GM18873 (cell line): ENCODE data around the gene MORF4L1.
A peak's percentile ranks its signal among the peaks of the same experiment; 100 is the strongest.
"Not testable (repeated sequence)": the region's sequence is repeated elsewhere in the genome, so short reads cannot be mapped to it uniquely, and the experiment has no call there.

Experiments
- ATAC-seq: cut with Tn5 transposase; IDR thresholded peaks from one replicate; pipeline ENCODE4 v1.9.1; 2021; ENCODE audit warnings: mild to moderate bottlenecking, moderate library complexity, moderate number of reproducible peaks; ENCODE audit not compliant: unreplicated experiment, low FRiP score

The MORF4L1 gene

DNA sequence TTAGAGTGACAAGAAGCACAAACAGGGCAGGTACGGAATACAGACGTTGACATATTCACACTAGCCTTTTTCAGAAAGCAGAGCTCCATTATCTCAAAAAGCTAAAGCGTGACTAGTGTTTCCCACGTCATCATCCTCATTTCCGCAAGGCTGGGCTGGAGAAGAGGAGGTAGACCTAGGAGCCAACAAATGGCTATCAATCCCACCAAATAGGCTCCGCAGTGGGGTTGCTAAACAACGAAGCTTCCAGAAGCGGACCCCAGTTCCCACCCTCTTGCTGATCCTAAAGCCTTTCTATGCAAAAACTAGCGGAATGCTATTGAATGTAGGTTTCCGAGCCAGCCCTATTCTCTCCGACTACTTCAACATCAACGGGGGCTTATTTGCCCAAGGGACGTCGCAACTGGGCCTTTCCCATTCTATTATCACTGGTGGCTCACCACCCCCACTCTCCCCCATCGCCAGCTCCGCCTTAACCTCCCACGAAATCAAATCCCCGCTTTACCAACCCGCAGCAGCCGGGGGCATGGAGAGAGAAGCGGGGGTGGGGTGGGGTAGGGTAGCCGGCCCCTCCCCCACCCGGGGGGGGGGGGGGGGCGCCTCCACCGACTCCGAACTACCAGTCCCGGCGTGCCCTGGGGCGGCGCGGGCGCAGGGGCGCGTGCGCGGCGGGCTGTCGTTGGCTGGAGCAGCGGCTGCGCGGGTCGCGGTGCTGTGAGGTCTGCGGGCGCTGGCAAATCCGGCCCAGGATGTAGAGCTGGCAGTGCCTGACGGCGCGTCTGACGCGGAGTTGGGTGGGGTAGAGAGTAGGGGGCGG is at the start of gene MORF4L1:
TSS of gene MORF4L1 (plus strand) at position 736 of the 817 bp plus-strand sequence. CDS start 128 bp downstream, outside the sequence.
- ATAC-seq, result peak; percentile 65

DNA sequence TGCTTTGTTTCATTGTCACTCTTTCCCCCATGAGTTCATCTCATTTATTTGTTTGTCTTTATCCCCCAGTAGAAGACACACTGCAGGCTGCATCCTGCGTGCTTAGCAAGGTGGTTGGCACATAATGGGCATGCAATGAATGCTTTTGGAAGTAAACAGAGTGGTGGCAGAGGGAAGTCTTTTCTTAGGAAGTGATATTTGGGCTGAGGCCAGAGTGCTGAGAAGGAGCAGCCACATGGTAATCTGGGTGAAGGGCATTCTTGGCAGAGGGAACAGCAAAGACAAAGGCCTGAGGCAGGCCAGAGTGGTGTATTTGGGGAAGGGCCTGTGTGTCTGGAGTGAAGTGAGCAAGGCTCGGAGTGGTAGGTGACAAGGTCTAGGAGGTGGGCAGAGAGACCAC is 43.8 kb upstream of the MORF4L1 start:
- ATAC-seq, result no peak

- ATAC-seq, result no peak
These were observed 42.0 kb upstream of the MORF4L1 start for GRCh38 chr15:78830514-78831228.

- ATAC-seq, result no peak
These were observed 41.2 kb upstream of the MORF4L1 start for GRCh38 chr15:78831229-78832207.

DNA sequence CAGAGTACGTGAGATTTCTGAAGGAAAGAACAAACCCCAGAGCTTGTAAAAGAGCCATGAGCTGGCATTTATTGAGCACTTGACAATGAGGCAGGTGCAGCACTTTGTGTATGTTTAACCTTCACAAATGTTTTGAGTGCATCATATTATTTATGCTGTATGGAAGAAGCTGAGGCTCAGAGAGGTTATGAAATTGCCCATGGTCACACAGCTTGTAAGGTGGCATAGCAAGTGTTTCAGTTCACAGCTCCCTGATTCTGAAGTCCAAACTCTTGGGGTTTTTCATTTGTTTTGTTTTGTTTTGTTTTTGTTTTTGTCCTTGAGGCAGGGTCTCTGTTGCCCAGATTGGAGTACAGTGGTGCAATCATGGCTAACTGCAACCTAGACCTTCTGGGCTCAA is 36.4 kb upstream of the MORF4L1 start:
- no peak for ATAC-seq

DNA sequence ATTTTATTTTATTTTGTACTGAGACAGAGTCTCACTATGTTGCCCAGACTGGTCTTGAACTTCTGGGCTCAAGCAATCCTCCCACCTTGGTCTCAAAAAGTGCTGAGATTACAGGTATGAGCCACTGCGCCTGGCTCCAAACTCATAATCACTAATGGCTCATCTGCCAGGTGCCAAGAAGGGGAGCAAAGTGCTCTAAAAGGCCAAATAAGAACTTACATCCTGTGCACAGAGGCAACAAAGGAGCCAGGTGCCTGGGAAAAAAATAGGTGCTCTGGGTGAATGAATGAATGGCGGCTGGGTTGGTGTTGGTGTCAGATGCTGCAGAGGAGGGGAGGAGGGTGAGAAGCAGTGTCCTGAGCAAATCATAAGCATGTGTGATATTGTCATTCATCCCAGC is 35.6 kb upstream of the MORF4L1 start:
- no peak for ATAC-seq

- no peak for ATAC-seq
These were observed 35.1 kb upstream of the MORF4L1 start for GRCh38 chr15:78837543-78837942.

GRCh38 chr15:78838489-78838888 is 34.2 kb upstream of the MORF4L1 start:
- ATAC-seq, result no peak

DNA sequence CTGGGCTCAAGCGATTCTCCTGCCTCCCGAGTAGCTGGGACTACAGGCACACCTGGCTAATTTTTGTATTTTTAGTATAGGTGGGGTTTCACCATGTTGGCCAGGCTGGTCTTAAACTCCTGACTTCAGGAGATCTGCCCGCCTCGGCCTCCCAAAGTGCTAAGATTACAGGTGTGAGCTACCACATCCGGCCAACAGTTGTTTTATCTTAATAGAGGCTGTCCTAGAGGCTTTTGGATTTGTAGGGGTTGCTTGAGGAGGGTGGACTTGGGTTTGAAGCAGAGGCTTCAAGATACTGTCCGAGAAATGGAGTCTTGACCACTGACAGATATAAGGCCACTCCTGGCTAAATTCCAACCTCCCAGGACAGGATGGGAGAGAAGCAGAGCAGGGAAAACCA is 33.5 kb upstream of the MORF4L1 start:
- not testable (repeated sequence) for ATAC-seq

DNA sequence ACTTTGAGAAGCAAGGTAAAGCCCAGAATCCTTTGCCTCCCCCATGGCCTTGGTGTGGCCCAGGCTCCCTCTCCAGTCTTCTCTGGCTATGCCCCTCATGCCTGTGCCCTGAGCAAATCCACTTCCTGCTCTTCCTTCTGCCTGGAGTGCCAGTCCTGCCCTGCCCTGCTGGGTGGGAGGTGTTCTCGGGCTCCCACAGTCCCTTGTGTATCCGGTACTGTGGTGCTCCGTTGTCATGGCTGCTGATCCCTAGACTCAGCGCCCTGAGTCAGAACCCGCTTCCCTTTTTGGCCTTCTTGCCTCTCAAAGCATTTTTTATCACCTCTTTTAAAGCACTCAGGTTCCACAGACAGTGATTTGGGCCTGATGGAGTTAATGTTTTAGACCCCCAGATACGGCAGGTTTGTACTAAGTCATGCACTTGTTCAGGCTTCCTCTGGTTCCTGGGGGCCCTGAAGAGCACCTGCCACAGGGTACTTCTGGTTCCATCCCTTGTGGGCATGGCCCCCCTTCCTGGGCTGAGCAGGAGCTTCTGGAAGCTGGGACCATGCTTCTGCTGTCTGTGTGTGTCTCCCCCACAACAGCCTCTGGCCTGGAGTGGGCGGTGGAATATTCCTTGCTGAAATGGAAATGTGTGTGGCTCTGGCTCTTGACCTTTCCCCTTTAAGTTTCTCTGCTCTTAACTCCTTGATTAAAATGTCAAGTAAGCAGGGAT is 31.9 kb upstream of the MORF4L1 start:
- ATAC-seq, result no peak

DNA sequence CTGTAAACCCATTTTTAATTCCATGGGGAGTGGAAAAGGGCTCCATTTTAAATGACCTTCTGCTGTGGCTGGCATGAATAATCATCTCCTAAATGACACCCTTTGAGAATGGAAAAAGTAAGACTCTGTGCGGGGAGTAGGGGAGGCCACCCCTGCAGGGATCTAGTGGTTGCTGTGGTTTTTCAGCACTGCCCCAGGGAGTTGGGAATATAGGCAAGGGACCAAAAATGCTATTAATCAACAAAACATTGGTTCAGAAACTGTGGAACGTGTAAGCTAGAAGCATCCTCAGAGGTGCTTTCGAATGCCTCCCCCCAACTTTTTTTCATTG is 31.3 kb upstream of the MORF4L1 start:
- ATAC-seq, result no peak

- ATAC-seq, result no peak
These were observed 30.8 kb upstream of the MORF4L1 start for GRCh38 chr15:78841891-78842290.

GRCh38 chr15:78842519-78842918 is 30.2 kb upstream of the MORF4L1 start:
- no peak for ATAC-seq

GRCh38 chr15:78846906-78847305 is 25.8 kb upstream of the MORF4L1 start:
- ATAC-seq, result not testable (repeated sequence)

GRCh38 chr15:78847387-78847906 is 25.2 kb upstream of the MORF4L1 start:
- not testable (repeated sequence) for ATAC-seq

- no peak for ATAC-seq
These were observed 22.3 kb upstream of the MORF4L1 start for GRCh38 chr15:78850352-78850751.

GRCh38 chr15:78850941-78851755 is 21.5 kb upstream of the MORF4L1 start:
- ATAC-seq, result no peak

GRCh38 chr15:78853500-78853899 is 19.2 kb upstream of the MORF4L1 start:
- ATAC-seq, result no peak

DNA sequence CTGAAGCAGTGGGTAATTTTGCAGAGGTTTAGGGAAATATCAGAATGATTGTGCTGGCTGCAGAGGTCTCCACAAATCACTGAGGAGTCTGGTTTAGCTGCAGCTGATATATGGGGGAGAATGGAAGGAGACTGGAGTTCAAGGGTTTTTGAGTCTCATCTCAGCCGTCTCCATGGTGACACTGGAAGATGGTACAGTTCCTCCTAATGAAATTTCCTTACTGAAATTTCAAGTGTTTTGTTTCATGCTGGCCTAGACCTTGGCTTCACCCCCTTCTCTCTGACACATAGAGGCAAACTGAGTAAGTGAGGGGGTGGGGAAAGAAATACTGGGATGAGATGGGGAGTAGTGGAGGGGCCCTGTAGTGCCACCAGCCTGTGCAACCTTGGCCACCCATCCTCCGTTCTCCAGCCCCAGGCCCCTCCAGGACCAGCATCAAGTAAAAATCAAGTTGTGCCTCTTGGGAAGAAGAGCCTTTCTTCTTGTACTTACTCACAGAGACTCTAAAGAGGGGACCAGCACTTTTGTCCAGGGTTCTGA is 17.8 kb upstream of the MORF4L1 start:
- no peak for ATAC-seq
